Neuronal stem cell (in vitro differentiated cells): ENCODE data around the gene TMEM131L.

ENCODE experiments used
- DNase-seq: peaks from one replicate; pipeline ENCODE4 v3.0.0-alpha.2; 2013; ENCODE audit warnings: low spot score
- H2AFZ ChIP-seq: one replicate; pipeline ENCODE4 v1.6.1; 2013; ENCODE audit warnings: mild to moderate bottlenecking, low read length, inconsistent platforms
- H2AK5ac ChIP-seq: 2 replicates; pipeline ENCODE4 v1.6.1; 2013; ENCODE audit warnings: low read depth, mild to moderate bottlenecking, inconsistent platforms, low read length, moderate library complexity, mixed read lengths
- H2BK120ac ChIP-seq: 2 replicates; pipeline ENCODE4 v1.6.1; 2013; ENCODE audit warnings: low read depth, mild to moderate bottlenecking, inconsistent platforms, low read length, moderate library complexity, mixed read lengths
- H2BK12ac ChIP-seq: one replicate; pipeline ENCODE4 v1.6.1; 2013; ENCODE audit warnings: low read length, inconsistent platforms
- H2BK15ac ChIP-seq: 2 replicates; pipeline ENCODE4 v1.6.1; 2013; ENCODE audit warnings: mild to moderate bottlenecking, low read length, inconsistent platforms, mixed read lengths
- H2BK5ac ChIP-seq: one replicate; pipeline ENCODE4 v1.6.1; 2013; ENCODE audit warnings: inconsistent platforms, mild to moderate bottlenecking, low read length, moderate library complexity
- H3K14ac ChIP-seq: one replicate; pipeline ENCODE4 v1.6.1; 2013; ENCODE audit warnings: low read length, inconsistent platforms
- H3K18ac ChIP-seq: 2 replicates; pipeline ENCODE4 v1.6.1; 2013; ENCODE audit warnings: low read length, inconsistent platforms
- H3K23ac ChIP-seq: 2 replicates; pipeline ENCODE4 v1.6.1; 2013; ENCODE audit warnings: low read depth, mild to moderate bottlenecking, mixed read lengths, low read length, inconsistent platforms; ENCODE audit not compliant: poor library complexity
- H3K27ac ChIP-seq: replicated peaks from 3 replicates; pipeline ENCODE4 v1.5.1; 2013; ENCODE audit warnings: low read length, inconsistent platforms
- H3K27me3 ChIP-seq, 3 experiments: 2 replicates each; pipeline ENCODE4 v1.6.1; 2013; ENCODE audit warnings: low read length in 3 of 3, mild to moderate bottlenecking in 2 of 3, inconsistent platforms in 1 of 3, low read depth in 1 of 3, mixed read lengths in 1 of 3, moderate library complexity in 1 of 3; ENCODE audit not compliant: control insufficient read depth in 3 of 3, insufficient read depth in 3 of 3
- H3K36me3 ChIP-seq, 2 donors: replicated peaks in 1 of 2; 2 replicates each; pipeline ENCODE4 v1.6.1; 2013; ENCODE audit warnings: low read length in 2 of 2; ENCODE audit not compliant: control insufficient read depth in 2 of 2, insufficient read depth in 2 of 2
- H3K4ac ChIP-seq: 2 replicates; pipeline ENCODE4 v1.6.1; 2013; ENCODE audit warnings: inconsistent platforms, mild to moderate bottlenecking, low read length, moderate library complexity
- H3K4me1 ChIP-seq, 2 donors: 1 replicate in 1 of 2; 2 replicates in 1 of 2; pipeline ENCODE4 v1.6.1; 2013; ENCODE audit warnings: low read length in 2 of 2, low read depth in 1 of 2; ENCODE audit not compliant: control insufficient read depth in 2 of 2, insufficient read depth in 1 of 2
- H3K4me2 ChIP-seq: one replicate; pipeline ENCODE4 v1.6.1; 2013; ENCODE audit warnings: mild to moderate bottlenecking, low read length, inconsistent platforms; ENCODE audit not compliant: insufficient read depth, poor library complexity, severe bottlenecking
- H3K4me3 ChIP-seq, 2 donors: 2 replicates each; pipeline ENCODE4 v1.5.1; 2013; ENCODE audit warnings: low read length in 2 of 2, mild to moderate bottlenecking in 2 of 2, inconsistent platforms in 1 of 2, moderate library complexity in 1 of 2
- H3K79me1 ChIP-seq: one replicate; pipeline ENCODE4 v1.6.1; 2013; ENCODE audit warnings: low read depth, mild to moderate bottlenecking, inconsistent platforms, low read length, moderate library complexity
- H3K9ac ChIP-seq: one replicate; pipeline ENCODE4 v1.6.1; 2013; ENCODE audit warnings: mild to moderate bottlenecking, low read depth, low read length, inconsistent platforms; ENCODE audit not compliant: poor library complexity
- H3K9me3 ChIP-seq, 2 donors: replicated peaks in 1 of 2; 2 replicates each; pipeline versions ENCODE3 to v1.6.1; 2013; ENCODE audit warnings: low read length in 2 of 2, mild to moderate bottlenecking in 2 of 2, inconsistent platforms in 1 of 2, low read depth in 1 of 2, mixed read lengths in 1 of 2, moderate library complexity in 1 of 2; ENCODE audit not compliant: control insufficient read depth in 2 of 2, insufficient read depth in 1 of 2
- H4K8ac ChIP-seq: one replicate; pipeline ENCODE4 v1.6.1; 2013; ENCODE audit warnings: low read depth, mild to moderate bottlenecking, inconsistent platforms, low read length, moderate library complexity
- H4K91ac ChIP-seq: one replicate; pipeline ENCODE4 v1.6.1; 2013; ENCODE audit warnings: low read length, low read depth, mild to moderate bottlenecking, inconsistent platforms; ENCODE audit not compliant: poor library complexity
- WGBS, 2 donors: extraction: QIAGEN DNeasy Blood & Tissue Kit; methylation state at CpG; one replicate each; pipeline ENCODE4 v1.1.7; 2013; ENCODE audit warnings: missing lambda C conversion rate in 2 of 2, mixed read lengths in 1 of 2; ENCODE audit not compliant: insufficient read length in 2 of 2, insufficient replicate concordance in 1 of 2; ENCODE audit errors: extremely low coverage in 2 of 2; 5-methylcytosine and 5-hydroxymethylcytosine counted together

Gene TMEM131L

GRCh38 chr4:153527690-153528089, 61.5 kb downstream of the TMEM131L start:
- Histone ChIP-seq H3K27ac (no peak overlapping the region), H3K79me1 (peaks cover 3% of the 10 kb centered on the region), H2AFZ (no peak overlapping the region), H4K91ac (no peak overlapping the region), H3K4me2 (no peak overlapping the region), H3K36me3 (no peaks in the 10 kb centered on the region), H4K8ac (no peak overlapping the region), H2BK5ac (no peak overlapping the region), H3K23ac (no peak overlapping the region), H3K18ac (no peak overlapping the region), H3K4me3 (no peak overlapping the region), H2BK12ac (no peak overlapping the region), H2BK15ac (no peak overlapping the region), H3K27me3 (no peaks in the 10 kb centered on the region), H3K4ac (no peak overlapping the region), H2BK120ac (no peak overlapping the region), H2AK5ac (no peak overlapping the region), H3K9ac (no peak overlapping the region), H3K14ac (no peak overlapping the region), H3K9me3 (peaks cover 0 to 2% of the 10 kb centered on the region in 2 donors), H3K4me1 (peaks cover 7 to 9% of the 10 kb centered on the region in 2 donors)
- no CpG with 5 or more reads among the region's 11 CpGs for WGBS, 2 donors
- no peak for DNase-seq

GRCh38 chr4:153528705-153529485, 62.7 kb downstream of the TMEM131L start:
- H3K4me1 ChIP-seq, result peaks cover 2 to 6% of the 10 kb centered on the region in 2 donors
- H2BK5ac ChIP-seq, result no peak overlapping the region
- no peak overlapping the region for H2AFZ ChIP-seq
- H4K91ac ChIP-seq, result no peak overlapping the region
- H3K23ac ChIP-seq, result no peak overlapping the region
- no peak overlapping the region for H3K27ac ChIP-seq
- H2BK12ac ChIP-seq, result no peak overlapping the region
- H2BK120ac ChIP-seq, result no peak overlapping the region
- H3K4me2 ChIP-seq, result no peak overlapping the region
- no peak overlapping the region for H3K14ac ChIP-seq
- H3K9ac ChIP-seq, result no peak overlapping the region
- H3K27me3 ChIP-seq, result no peaks in the 10 kb centered on the region
- H3K4ac ChIP-seq, result no peak overlapping the region
- no peak overlapping the region for H3K4me3 ChIP-seq
- no peak overlapping the region for H3K18ac ChIP-seq
- peaks cover 3% of the 10 kb centered on the region for H3K79me1 ChIP-seq
- no peak overlapping the region for H2AK5ac ChIP-seq
- no peak overlapping the region for H4K8ac ChIP-seq
- H3K9me3 ChIP-seq, result peaks cover 0 to 2% of the 10 kb centered on the region in 2 donors
- no CpG with 5 or more reads among the region's 6 CpGs for WGBS, 2 donors
- no peak overlapping the region for H2BK15ac ChIP-seq
- no peaks in the 10 kb centered on the region for H3K36me3 ChIP-seq
- no peak for DNase-seq

- H3K4me1 ChIP-seq, result peaks cover 0 to 4% of the 10 kb centered on the region in 2 donors
- H3K36me3 ChIP-seq, result no peaks in the 10 kb centered on the region
- H3K9ac ChIP-seq, result no peak overlapping the region
- H3K14ac ChIP-seq, result no peak overlapping the region
- H3K4me2 ChIP-seq, result no peak overlapping the region
- H2AFZ ChIP-seq, result no peak overlapping the region
- no peak overlapping the region for H4K91ac ChIP-seq
- DNase-seq, result no peak
- no peak overlapping the region for H2BK120ac ChIP-seq
- no peaks in the 10 kb centered on the region for H3K27me3 ChIP-seq
- H2AK5ac ChIP-seq, result no peak overlapping the region
- no peak overlapping the region for H2BK15ac ChIP-seq
- H3K79me1 ChIP-seq, result peaks cover 3% of the 10 kb centered on the region
- peaks cover 0 to 2% of the 10 kb centered on the region in 2 donors for H3K9me3 ChIP-seq
- no peak overlapping the region for H2BK5ac ChIP-seq
- no peak overlapping the region for H2BK12ac ChIP-seq
- no peak overlapping the region for H3K4ac ChIP-seq
- no CpG with 5 or more reads among the region's 3 CpGs for WGBS, 2 donors
- no peak overlapping the region for H3K18ac ChIP-seq
- no peak overlapping the region for H3K23ac ChIP-seq
- H3K4me3 ChIP-seq, result no peak overlapping the region
- no peak overlapping the region for H3K27ac ChIP-seq
- H4K8ac ChIP-seq, result no peak overlapping the region
These were observed 63.5 kb downstream of the TMEM131L start for GRCh38 chr4:153529646-153530045.

GRCh38 chr4:153530284-153530999, 64.3 kb downstream of the TMEM131L start:
- H2BK15ac ChIP-seq, result no peak overlapping the region
- no peak overlapping the region for H3K18ac ChIP-seq
- DNase-seq, result no peak
- H3K4me2 ChIP-seq, result no peak overlapping the region
- no peak overlapping the region for H3K4me3 ChIP-seq
- H2BK12ac ChIP-seq, result no peak overlapping the region
- no peak overlapping the region for H3K4ac ChIP-seq
- no peak overlapping the region for H4K8ac ChIP-seq
- H3K27me3 ChIP-seq, result no peaks in the 10 kb centered on the region
- H2BK120ac ChIP-seq, result no peak overlapping the region
- peaks cover 3% of the 10 kb centered on the region for H3K79me1 ChIP-seq
- no peaks in the 10 kb centered on the region for H3K36me3 ChIP-seq
- no peak overlapping the region for H3K14ac ChIP-seq
- H3K4me1 ChIP-seq, result peaks cover 1% of the 10 kb centered on the region in 2 donors
- H2BK5ac ChIP-seq, result no peak overlapping the region
- H4K91ac ChIP-seq, result no peak overlapping the region
- no peak overlapping the region for H2AFZ ChIP-seq
- H2AK5ac ChIP-seq, result no peak overlapping the region
- no peak overlapping the region for H3K23ac ChIP-seq
- peaks cover 0 to 2% of the 10 kb centered on the region in 2 donors for H3K9me3 ChIP-seq
- WGBS, 2 donors, result no CpG with 5 or more reads among the region's 8 CpGs
- no peak overlapping the region for H3K9ac ChIP-seq
- H3K27ac ChIP-seq, result no peak overlapping the region
